GM23338 (cell line): ENCODE measurements around the gene CCDC127. TPM values are rescaled to one million over a fixed set of nuclear protein-coding genes. Genes with fewer than 3 reads are reported as not detected.

Experiments used
- ATAC-seq: fragments of 200-7000 bp; cut with Tn5 transposase; 3 replicates; pipeline ENCODE4 v1.9.1; 2020
- DNase-seq: peaks from one replicate; pipeline ENCODE4 v3.0.0-alpha.2; 2015; ENCODE audit warnings: low spot score
- H2AFZ ChIP-seq: fragments of 200-600 bp; sonication (generic); 2 replicates; pipeline ENCODE4 v1.8.0; 2016; ENCODE audit warnings: antibody characterized with exemption, mild to moderate bottlenecking, moderate library complexity
- H3F3A ChIP-seq: fragments of 200-600 bp; sonication (generic); replicated peaks from 2 replicates; pipeline ENCODE4 v1.8.0; 2017; ENCODE audit warnings: antibody characterized with exemption, mixed run types, low read depth
- H3K27ac ChIP-seq: fragments of 200-600 bp; sonication (generic); 2 replicates; pipeline ENCODE4 v1.6.1; 2016; ENCODE audit warnings: low read depth
- H3K27me3 ChIP-seq: fragments of 200-600 bp; sonication (generic); 2 replicates; pipeline ENCODE4 v1.8.0; 2016; ENCODE audit warnings: mild to moderate bottlenecking, mixed run types, moderate library complexity; ENCODE audit not compliant: insufficient read depth
- H3K36me3 ChIP-seq: fragments of 200-600 bp; sonication (generic); 2 replicates; pipeline ENCODE4 v1.8.0; 2016; ENCODE audit warnings: mild to moderate bottlenecking; ENCODE audit not compliant: insufficient read depth
- H3K4me1 ChIP-seq: fragments of 200-600 bp; sonication (generic); 2 replicates; pipeline ENCODE4 v1.8.0; 2016; ENCODE audit warnings: mild to moderate bottlenecking, moderate library complexity; ENCODE audit not compliant: insufficient read depth
- H3K4me2 ChIP-seq: fragments of 200-600 bp; sonication (generic); 2 replicates; pipeline ENCODE4 v1.7.1; 2017; ENCODE audit warnings: mixed run types
- H3K4me3 ChIP-seq: fragments of 200-600 bp; sonication (generic); 2 replicates; pipeline ENCODE4 v1.6.1; 2016; ENCODE audit warnings: mixed run types
- H3K79me2 ChIP-seq: fragments of 200-600 bp; sonication (generic); replicated peaks from 2 replicates; pipeline ENCODE4 v1.8.0; 2017; ENCODE audit warnings: mild to moderate bottlenecking; ENCODE audit not compliant: insufficient read depth
- H3K9me2 ChIP-seq: fragments of 200-600 bp; sonication (generic); 2 replicates; pipeline ENCODE4 v1.8.0; 2017; ENCODE audit not compliant: insufficient read depth
- H4K20me1 ChIP-seq: fragments of 200-600 bp; sonication (generic); replicated peaks from 2 replicates; pipeline ENCODE4 v1.8.0; 2017; ENCODE audit warnings: mild to moderate bottlenecking; ENCODE audit not compliant: insufficient read depth
- H3K27ac Mint-ChIP-seq: 2 replicates; pipeline ENCODE4 v1.8.0; 2020; ENCODE audit warnings: inconsistent platforms, mild to moderate bottlenecking, moderate library complexity, mixed read lengths
- H3K27me3 Mint-ChIP-seq: 3 replicates; pipeline ENCODE4 v1.8.0; 2022; ENCODE audit warnings: low read depth, mild to moderate bottlenecking, moderate library complexity, mixed read lengths, inconsistent platforms; ENCODE audit not compliant: insufficient read depth, poor library complexity
- H3K36me3 Mint-ChIP-seq: 3 replicates; pipeline ENCODE4 v1.8.0; 2021; ENCODE audit warnings: low read depth, mild to moderate bottlenecking, inconsistent platforms, moderate library complexity, mixed read lengths
- H3K4me1 Mint-ChIP-seq: 3 replicates; pipeline ENCODE4 v1.8.0; 2020; ENCODE audit warnings: mild to moderate bottlenecking, inconsistent platforms, mixed read lengths
- H3K4me3 Mint-ChIP-seq: 3 replicates; pipeline ENCODE4 v1.8.0; 2021; ENCODE audit warnings: moderate library complexity, mild to moderate bottlenecking, inconsistent platforms, mixed read lengths
- H3K9me3 Mint-ChIP-seq: 3 replicates; pipeline ENCODE4 v1.8.0; 2020; ENCODE audit warnings: moderate library complexity, mild to moderate bottlenecking, inconsistent platforms, mixed read lengths
- CREB1 ChIP-seq: fragments of 250-450 bp; sonication (Bioruptor Pico); IDR thresholded peaks from 2 replicates; pipeline ENCODE4 v1.5.0; 2020; ENCODE audit warnings: low read depth, mild to moderate bottlenecking, moderate library complexity
- CTCF ChIP-seq, 2 experiments: fragments of 200-600 bp in 1 of 2; sonication (generic) in 1 of 2; conservative IDR thresholded peaks; 2 replicates each; pipeline versions ENCODE4 v1.5.1 to v1.6.1; 2016 to 2017; ENCODE audit warnings: antibody characterized with exemption in 2 of 2, low read depth in 2 of 2, mild to moderate bottlenecking in 2 of 2, moderate library complexity in 1 of 2
- EZH2 ChIP-seq: fragments of 200-600 bp; sonication (generic); IDR thresholded peaks from one replicate; pipeline ENCODE4 v1.8.0; 2017; ENCODE audit warnings: antibody characterized with exemption, mild to moderate bottlenecking, low read depth; ENCODE audit not compliant: unreplicated experiment
- EZH2phosphoT487 ChIP-seq: fragments of 200-600 bp; sonication (generic); IDR thresholded peaks from one replicate; pipeline ENCODE4 v1.8.1; 2018; ENCODE audit warnings: antibody characterized with exemption; ENCODE audit not compliant: unreplicated experiment
- JUNB ChIP-seq: IDR thresholded peaks from one replicate; pipeline ENCODE4 v1.6.1; 2016; ENCODE audit warnings: antibody characterized with exemption; ENCODE audit not compliant: unreplicated experiment
- NANOG ChIP-seq: IDR thresholded peaks from 2 replicates; pipeline ENCODE4 v1.6.1; 2016; ENCODE audit warnings: antibody characterized with exemption, borderline replicate concordance
- STAT1 ChIP-seq: IDR thresholded peaks from one replicate; pipeline ENCODE4 v1.6.1; 2016; ENCODE audit warnings: antibody characterized with exemption; ENCODE audit not compliant: unreplicated experiment
- ZNF331 ChIP-seq: fragments of 250-450 bp; sonication (Bioruptor Pico); IDR thresholded peaks from 2 replicates; pipeline ENCODE4 v1.5.0; 2020; ENCODE audit warnings: low read depth, mild to moderate bottlenecking, moderate library complexity
- polyA plus RNA-seq: library from polyadenylated mRNA; unstranded; fragments of >200 nt; fragmentation: Nextera tagmentation; extraction: Ambion mirVana; gene quantifications from 2 replicates; pipeline ENCODE4 v1.2.1, GENCODE V29; 2016
- total RNA-seq: library from RNA; depleted of rRNA; stranded (reverse); fragments of >200 nt; shearing (Covaris generic); gene quantifications from 2 replicates; pipeline ENCODE4 v1.2.3, GENCODE V29; 2014
- TF ChIP-seq, protein P1 (sequence below): fragments of 250-450 bp; sonication (Bioruptor Pico); IDR thresholded peaks from 2 replicates; pipeline ENCODE4 v1.5.0; 2020; ENCODE audit warnings: mild to moderate bottlenecking, moderate library complexity
- TF ChIP-seq, protein P2 (sequence below): IDR thresholded peaks from 2 replicates; pipeline ENCODE4 v1.6.1; 2016; ENCODE audit warnings: antibody characterized with exemption

The CCDC127 gene
- total and polyA plus RNA-seq, 2 experiments from 2014 or later: 6.0 to 7.2 TPM

GRCh38 chr5:173392-174290 is 44.3 kb downstream of the CCDC127 start:
- peaks cover 7% of the 10 kb centered on the region for H3K27me3 Mint-ChIP-seq
- Histone ChIP-seq H2AFZ (no peak overlapping the region), H3K79me2 (no peaks in the 10 kb centered on the region), H3K36me3 (no peaks in the 10 kb centered on the region), H3K27me3 (no peaks in the 10 kb centered on the region), H3K27ac (no peak overlapping the region), H3F3A (no peaks in the 10 kb centered on the region), H4K20me1 (no peaks in the 10 kb centered on the region), H3K4me2 (no peak overlapping the region), H3K4me3 (no peak overlapping the region), H3K9me2 (no peaks in the 10 kb centered on the region), H3K4me1 (no peaks in the 10 kb centered on the region)
- H3K4me1 Mint-ChIP-seq: no peaks in the 10 kb centered on the region; the same call in 2 of the 3 replicates
- no peak for DNase-seq
- no peak for ATAC-seq
- peaks cover 30% of the 10 kb centered on the region for H3K36me3 Mint-ChIP-seq
- H3K27ac Mint-ChIP-seq: no peak overlapping the region
- H3K4me3 Mint-ChIP-seq: no peak overlapping the region
- TF ChIP-seq STAT1 (no peak), CTCF (conservative IDR thresholded peaks at IDR 0.05; ENCODE audit: low read depth in 2 of 2) (no peak), NANOG (no peak), EZH2 (no peak), EZH2phosphoT487 (no peak), ZNF331 (no peak), JUNB (no peak), CREB1 (CRISPR knock-in tag) (no peak)
- TF ChIP-seq, protein P1, sequence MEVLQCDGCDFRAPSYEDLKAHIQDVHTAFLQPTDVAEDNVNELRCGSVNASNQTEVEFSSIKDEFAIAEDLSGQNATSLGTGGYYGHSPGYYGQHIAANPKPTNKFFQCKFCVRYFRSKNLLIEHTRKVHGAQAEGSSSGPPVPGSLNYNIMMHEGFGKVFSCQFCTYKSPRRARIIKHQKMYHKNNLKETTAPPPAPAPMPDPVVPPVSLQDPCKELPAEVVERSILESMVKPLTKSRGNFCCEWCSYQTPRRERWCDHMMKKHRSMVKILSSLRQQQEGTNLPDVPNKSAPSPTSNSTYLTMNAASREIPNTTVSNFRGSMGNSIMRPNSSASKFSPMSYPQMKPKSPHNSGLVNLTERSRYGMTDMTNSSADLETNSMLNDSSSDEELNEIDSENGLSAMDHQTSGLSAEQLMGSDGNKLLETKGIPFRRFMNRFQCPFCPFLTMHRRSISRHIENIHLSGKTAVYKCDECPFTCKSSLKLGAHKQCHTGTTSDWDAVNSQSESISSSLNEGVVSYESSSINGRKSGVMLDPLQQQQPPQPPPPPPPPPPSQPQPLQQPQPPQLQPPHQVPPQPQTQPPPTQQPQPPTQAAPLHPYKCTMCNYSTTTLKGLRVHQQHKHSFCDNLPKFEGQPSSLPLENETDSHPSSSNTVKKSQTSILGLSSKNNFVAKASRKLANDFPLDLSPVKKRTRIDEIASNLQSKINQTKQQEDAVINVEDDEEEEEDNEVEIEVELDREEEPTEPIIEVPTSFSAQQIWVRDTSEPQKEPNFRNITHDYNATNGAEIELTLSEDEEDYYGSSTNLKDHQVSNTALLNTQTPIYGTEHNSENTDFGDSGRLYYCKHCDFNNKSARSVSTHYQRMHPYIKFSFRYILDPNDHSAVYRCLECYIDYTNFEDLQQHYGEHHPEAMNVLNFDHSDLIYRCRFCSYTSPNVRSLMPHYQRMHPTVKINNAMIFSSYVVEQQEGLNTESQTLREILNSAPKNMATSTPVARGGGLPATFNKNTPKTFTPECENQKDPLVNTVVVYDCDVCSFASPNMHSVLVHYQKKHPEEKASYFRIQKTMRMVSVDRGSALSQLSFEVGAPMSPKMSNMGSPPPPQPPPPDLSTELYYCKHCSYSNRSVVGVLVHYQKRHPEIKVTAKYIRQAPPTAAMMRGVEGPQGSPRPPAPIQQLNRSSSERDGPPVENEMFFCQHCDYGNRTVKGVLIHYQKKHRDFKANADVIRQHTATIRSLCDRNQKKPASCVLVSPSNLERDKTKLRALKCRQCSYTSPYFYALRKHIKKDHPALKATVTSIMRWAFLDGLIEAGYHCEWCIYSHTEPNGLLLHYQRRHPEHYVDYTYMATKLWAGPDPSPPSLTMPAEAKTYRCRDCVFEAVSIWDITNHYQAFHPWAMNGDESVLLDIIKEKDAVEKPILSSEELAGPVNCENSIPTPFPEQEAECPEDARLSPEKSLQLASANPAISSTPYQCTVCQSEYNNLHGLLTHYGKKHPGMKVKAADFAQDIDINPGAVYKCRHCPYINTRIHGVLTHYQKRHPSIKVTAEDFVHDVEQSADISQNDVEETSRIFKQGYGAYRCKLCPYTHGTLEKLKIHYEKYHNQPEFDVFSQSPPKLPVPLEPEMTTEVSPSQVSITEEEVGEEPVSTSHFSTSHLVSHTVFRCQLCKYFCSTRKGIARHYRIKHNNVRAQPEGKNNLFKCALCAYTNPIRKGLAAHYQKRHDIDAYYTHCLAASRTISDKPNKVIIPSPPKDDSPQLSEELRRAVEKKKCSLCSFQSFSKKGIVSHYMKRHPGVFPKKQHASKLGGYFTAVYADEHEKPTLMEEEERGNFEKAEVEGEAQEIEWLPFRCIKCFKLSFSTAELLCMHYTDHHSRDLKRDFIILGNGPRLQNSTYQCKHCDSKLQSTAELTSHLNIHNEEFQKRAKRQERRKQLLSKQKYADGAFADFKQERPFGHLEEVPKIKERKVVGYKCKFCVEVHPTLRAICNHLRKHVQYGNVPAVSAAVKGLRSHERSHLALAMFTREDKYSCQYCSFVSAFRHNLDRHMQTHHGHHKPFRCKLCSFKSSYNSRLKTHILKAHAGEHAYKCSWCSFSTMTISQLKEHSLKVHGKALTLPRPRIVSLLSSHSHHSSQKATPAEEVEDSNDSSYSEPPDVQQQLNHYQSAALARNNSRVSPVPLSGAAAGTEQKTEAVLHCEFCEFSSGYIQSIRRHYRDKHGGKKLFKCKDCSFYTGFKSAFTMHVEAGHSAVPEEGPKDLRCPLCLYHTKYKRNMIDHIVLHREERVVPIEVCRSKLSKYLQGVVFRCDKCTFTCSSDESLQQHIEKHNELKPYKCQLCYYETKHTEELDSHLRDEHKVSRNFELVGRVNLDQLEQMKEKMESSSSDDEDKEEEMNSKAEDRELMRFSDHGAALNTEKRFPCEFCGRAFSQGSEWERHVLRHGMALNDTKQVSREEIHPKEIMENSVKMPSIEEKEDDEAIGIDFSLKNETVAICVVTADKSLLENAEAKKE (CRISPR knock-in tag): no peak
- TF ChIP-seq, protein P2, sequence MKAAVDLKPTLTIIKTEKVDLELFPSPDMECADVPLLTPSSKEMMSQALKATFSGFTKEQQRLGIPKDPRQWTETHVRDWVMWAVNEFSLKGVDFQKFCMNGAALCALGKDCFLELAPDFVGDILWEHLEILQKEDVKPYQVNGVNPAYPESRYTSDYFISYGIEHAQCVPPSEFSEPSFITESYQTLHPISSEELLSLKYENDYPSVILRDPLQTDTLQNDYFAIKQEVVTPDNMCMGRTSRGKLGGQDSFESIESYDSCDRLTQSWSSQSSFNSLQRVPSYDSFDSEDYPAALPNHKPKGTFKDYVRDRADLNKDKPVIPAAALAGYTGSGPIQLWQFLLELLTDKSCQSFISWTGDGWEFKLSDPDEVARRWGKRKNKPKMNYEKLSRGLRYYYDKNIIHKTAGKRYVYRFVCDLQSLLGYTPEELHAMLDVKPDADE: no peak
- no peaks in the 10 kb centered on the region; the same call in 2 of the 3 replicates for H3K9me3 Mint-ChIP-seq
